GM23338 (cell line): ENCODE results near the gene FSIP1. TPM values are rescaled to one million over a fixed set of nuclear protein-coding genes. Genes with fewer than 3 reads are reported as not detected.

Source experiments
- ATAC-seq: fragments of 200-7000 bp; cut with Tn5 transposase; 3 replicates; pipeline ENCODE4 v1.9.1; 2020
- DNase-seq: peaks from one replicate; pipeline ENCODE4 v3.0.0-alpha.2; 2015; ENCODE audit warnings: low spot score
- H2AFZ ChIP-seq: fragments of 200-600 bp; sonication (generic); 2 replicates; pipeline ENCODE4 v1.8.0; 2016; ENCODE audit warnings: antibody characterized with exemption, mild to moderate bottlenecking, moderate library complexity
- H3F3A ChIP-seq: fragments of 200-600 bp; sonication (generic); replicated peaks from 2 replicates; pipeline ENCODE4 v1.8.0; 2017; ENCODE audit warnings: antibody characterized with exemption, mixed run types, low read depth
- H3K27ac ChIP-seq: fragments of 200-600 bp; sonication (generic); 2 replicates; pipeline ENCODE4 v1.6.1; 2016; ENCODE audit warnings: low read depth
- H3K27me3 ChIP-seq: fragments of 200-600 bp; sonication (generic); 2 replicates; pipeline ENCODE4 v1.8.0; 2016; ENCODE audit warnings: mild to moderate bottlenecking, mixed run types, moderate library complexity; ENCODE audit not compliant: insufficient read depth
- H3K36me3 ChIP-seq: fragments of 200-600 bp; sonication (generic); 2 replicates; pipeline ENCODE4 v1.8.0; 2016; ENCODE audit warnings: mild to moderate bottlenecking; ENCODE audit not compliant: insufficient read depth
- H3K4me1 ChIP-seq: fragments of 200-600 bp; sonication (generic); 2 replicates; pipeline ENCODE4 v1.8.0; 2016; ENCODE audit warnings: mild to moderate bottlenecking, moderate library complexity; ENCODE audit not compliant: insufficient read depth
- H3K4me2 ChIP-seq: fragments of 200-600 bp; sonication (generic); 2 replicates; pipeline ENCODE4 v1.7.1; 2017; ENCODE audit warnings: mixed run types
- H3K4me3 ChIP-seq: fragments of 200-600 bp; sonication (generic); 2 replicates; pipeline ENCODE4 v1.6.1; 2016; ENCODE audit warnings: mixed run types
- H3K79me2 ChIP-seq: fragments of 200-600 bp; sonication (generic); replicated peaks from 2 replicates; pipeline ENCODE4 v1.8.0; 2017; ENCODE audit warnings: mild to moderate bottlenecking; ENCODE audit not compliant: insufficient read depth
- H3K9me2 ChIP-seq: fragments of 200-600 bp; sonication (generic); 2 replicates; pipeline ENCODE4 v1.8.0; 2017; ENCODE audit not compliant: insufficient read depth
- H4K20me1 ChIP-seq: fragments of 200-600 bp; sonication (generic); replicated peaks from 2 replicates; pipeline ENCODE4 v1.8.0; 2017; ENCODE audit warnings: mild to moderate bottlenecking; ENCODE audit not compliant: insufficient read depth
- H3K27ac Mint-ChIP-seq: 2 replicates; pipeline ENCODE4 v1.8.0; 2020; ENCODE audit warnings: inconsistent platforms, mild to moderate bottlenecking, moderate library complexity, mixed read lengths
- H3K27me3 Mint-ChIP-seq: 3 replicates; pipeline ENCODE4 v1.8.0; 2022; ENCODE audit warnings: low read depth, mild to moderate bottlenecking, moderate library complexity, mixed read lengths, inconsistent platforms; ENCODE audit not compliant: insufficient read depth, poor library complexity
- H3K36me3 Mint-ChIP-seq: 3 replicates; pipeline ENCODE4 v1.8.0; 2021; ENCODE audit warnings: low read depth, mild to moderate bottlenecking, inconsistent platforms, moderate library complexity, mixed read lengths
- H3K4me1 Mint-ChIP-seq: 3 replicates; pipeline ENCODE4 v1.8.0; 2020; ENCODE audit warnings: mild to moderate bottlenecking, inconsistent platforms, mixed read lengths
- H3K4me3 Mint-ChIP-seq: 3 replicates; pipeline ENCODE4 v1.8.0; 2021; ENCODE audit warnings: moderate library complexity, mild to moderate bottlenecking, inconsistent platforms, mixed read lengths
- H3K9me3 Mint-ChIP-seq: 3 replicates; pipeline ENCODE4 v1.8.0; 2020; ENCODE audit warnings: moderate library complexity, mild to moderate bottlenecking, inconsistent platforms, mixed read lengths
- CREB1 ChIP-seq: fragments of 250-450 bp; sonication (Bioruptor Pico); IDR thresholded peaks from 2 replicates; pipeline ENCODE4 v1.5.0; 2020; ENCODE audit warnings: low read depth, mild to moderate bottlenecking, moderate library complexity
- CTCF ChIP-seq, 2 experiments: fragments of 200-600 bp in 1 of 2; sonication (generic) in 1 of 2; conservative IDR thresholded peaks; 2 replicates each; pipeline versions ENCODE4 v1.5.1 to v1.6.1; 2016 to 2017; ENCODE audit warnings: antibody characterized with exemption in 2 of 2, low read depth in 2 of 2, mild to moderate bottlenecking in 2 of 2, moderate library complexity in 1 of 2
- JUNB ChIP-seq: IDR thresholded peaks from one replicate; pipeline ENCODE4 v1.6.1; 2016; ENCODE audit warnings: antibody characterized with exemption; ENCODE audit not compliant: unreplicated experiment
- POLR2AphosphoS5 ChIP-seq: IDR thresholded peaks from 2 replicates; pipeline ENCODE4 v1.6.1; 2016; ENCODE audit warnings: antibody characterized with exemption, low read depth
- STAT1 ChIP-seq: IDR thresholded peaks from one replicate; pipeline ENCODE4 v1.6.1; 2016; ENCODE audit warnings: antibody characterized with exemption; ENCODE audit not compliant: unreplicated experiment
- ZNF331 ChIP-seq: fragments of 250-450 bp; sonication (Bioruptor Pico); IDR thresholded peaks from 2 replicates; pipeline ENCODE4 v1.5.0; 2020; ENCODE audit warnings: low read depth, mild to moderate bottlenecking, moderate library complexity
- ZNF462 ChIP-seq: fragments of 250-450 bp; sonication (Bioruptor Pico); IDR thresholded peaks from 2 replicates; pipeline ENCODE4 v1.5.0; 2020; ENCODE audit warnings: mild to moderate bottlenecking, moderate library complexity
- polyA plus RNA-seq: library from polyadenylated mRNA; unstranded; fragments of >200 nt; fragmentation: Nextera tagmentation; extraction: Ambion mirVana; gene quantifications from 2 replicates; pipeline ENCODE4 v1.2.1, GENCODE V29; 2016
- total RNA-seq: library from RNA; depleted of rRNA; stranded (reverse); fragments of >200 nt; shearing (Covaris generic); gene quantifications from 2 replicates; pipeline ENCODE4 v1.2.3, GENCODE V29; 2014

The FSIP1 gene
- total and polyA plus RNA-seq, 2 experiments from 2014 or later, result 0.92 to 2.1 TPM

GRCh38 chr15:39784638-39785037, 2.0 kb upstream of the FSIP1 start:
- Mint-ChIP-seq H3K36me3 (no peaks in the 10 kb centered on the region; the same call in 2 of the 3 replicates), H3K27ac (peak overlapping the region; percentile 49; the same call in 1 of the 2 replicates), H3K9me3 (no peaks in the 10 kb centered on the region; the same call in 2 of the 3 replicates), H3K4me1 (peaks cover 64% of the 10 kb centered on the region), H3K27me3 (peaks cover 2% of the 10 kb centered on the region), H3K4me3 (peak overlapping the region; percentile 78)
- Histone ChIP-seq H3K36me3 (no peaks in the 10 kb centered on the region), H3K4me3 (peak overlapping the region; percentile 91), H3K27ac (peak overlapping the region; percentile 47; the same call in 1 of the 2 replicates), H3K9me2 (no peaks in the 10 kb centered on the region), H3K27me3 (no peaks in the 10 kb centered on the region), H4K20me1 (no peaks in the 10 kb centered on the region), H2AFZ (no peak overlapping the region), H3K4me2 (peak overlapping the region; percentile 94), H3K79me2 (peaks cover 27% of the 10 kb centered on the region), H3F3A (no peaks in the 10 kb centered on the region; the same call in 1 of the 2 replicates), H3K4me1 (peaks cover 59% of the 10 kb centered on the region)
- ATAC-seq (no peak), DNase-seq (no peak)
- TF ChIP-seq CTCF (conservative IDR thresholded peaks at IDR 0.05; ENCODE audit: low read depth in 2 of 2), result no peak
- no peak for TF ChIP-seq POLR2AphosphoS5
- no peak for TF ChIP-seq JUNB
- TF ChIP-seq ZNF331, result no peak
- no peak for TF ChIP-seq ZNF462
- TF ChIP-seq CREB1 (CRISPR knock-in tag), result no peak
- TF ChIP-seq STAT1, result no peak
